IMR-90 (cell line): ENCODE data around the gene TLX1. TPM values are rescaled to one million over a fixed set of nuclear protein-coding genes. Genes with fewer than 3 reads are reported as not detected.

ENCODE experiments used
- ATAC-seq: fragments of 200-7000 bp; cut with Tn5 transposase; 2 replicates; pipeline ENCODE4 v1.9.1; 2020; ENCODE audit warnings: low read depth, mild to moderate bottlenecking, moderate library complexity
- BruUV-seq: library from RNA; stranded (reverse); fragments of 400-500 nt; replicated peaks from 2 replicates; lab custom pipeline; 2021; lab: Mats Ljungman, UMichigan
- CTCF ChIA-PET: fragments of 300-600 bp; formaldehyde crosslinking; extraction: SDS; loops from one replicate; lab custom pipeline; 2021; ENCODE audit warnings: antibody characterized with exemption; lab: Yijun Ruan, JAX
- POLR2A ChIA-PET: fragments of 300-600 bp; sonication (Branson Sonifier 250); formaldehyde crosslinking; loops from one replicate; lab custom pipeline; 2022; ENCODE audit warnings: antibody characterized with exemption; ENCODE audit not compliant: unreplicated experiment; lab: Charles Lee
- DNase-seq: peaks from one replicate; pipeline ENCODE4 v3.0.0; 2013
- H2AFZ ChIP-seq: replicated peaks from 2 replicates; pipeline ENCODE3; 2013; ENCODE audit warnings: low read length, mild to moderate bottlenecking; ENCODE audit not compliant: poor library complexity
- H2AK5ac ChIP-seq: 2 replicates; pipeline ENCODE4 v1.6.1; 2013; ENCODE audit warnings: low read depth, low read length, inconsistent platforms
- H2AK9ac ChIP-seq: replicated peaks from 2 replicates; pipeline ENCODE3; 2013; ENCODE audit warnings: mild to moderate bottlenecking, low read depth, low read length, moderate library complexity; ENCODE audit not compliant: poor library complexity
- H2BK120ac ChIP-seq: 2 replicates; pipeline ENCODE4 v1.6.1; 2013; ENCODE audit warnings: low read depth, low read length, inconsistent platforms
- H2BK15ac ChIP-seq: 3 replicates; pipeline ENCODE4 v1.6.1; 2013; ENCODE audit warnings: low read depth, low read length, inconsistent platforms
- H2BK20ac ChIP-seq: 2 replicates; pipeline ENCODE4 v1.6.1; 2013; ENCODE audit warnings: low read depth, mild to moderate bottlenecking, inconsistent platforms, low read length, moderate library complexity
- H2BK5ac ChIP-seq: 2 replicates; pipeline ENCODE4 v1.6.1; 2013; ENCODE audit warnings: mild to moderate bottlenecking, low read depth, low read length, inconsistent platforms; ENCODE audit not compliant: poor library complexity, severe bottlenecking
- H3K14ac ChIP-seq: replicated peaks from 2 replicates; pipeline ENCODE4 v1.6.1; 2013; ENCODE audit warnings: low read depth, low read length, inconsistent platforms
- H3K18ac ChIP-seq: 2 replicates; pipeline ENCODE4 v1.6.1; 2013; ENCODE audit warnings: low read depth, low read length, control low read depth
- H3K23ac ChIP-seq: 2 replicates; pipeline ENCODE4 v1.6.1; 2013; ENCODE audit warnings: low read depth, low read length, inconsistent platforms
- H3K27ac ChIP-seq: 2 replicates; pipeline ENCODE4 v1.5.1; 2013; ENCODE audit warnings: mild to moderate bottlenecking, control low read depth, low read length; ENCODE audit not compliant: insufficient read depth
- H3K27me3 ChIP-seq: 2 replicates; pipeline ENCODE4 v1.6.1; 2013; ENCODE audit warnings: low read length; ENCODE audit not compliant: control insufficient read depth, insufficient read depth
- H3K36me3 ChIP-seq: 2 replicates; pipeline ENCODE4 v1.6.1; 2013; ENCODE audit warnings: low read length, mixed read lengths; ENCODE audit not compliant: control insufficient read depth, insufficient read depth
- H3K4ac ChIP-seq: 2 replicates; pipeline ENCODE4 v1.6.1; 2013; ENCODE audit warnings: low read depth, low read length, inconsistent platforms
- H3K4me1 ChIP-seq: 2 replicates; pipeline ENCODE4 v1.6.1; 2013; ENCODE audit warnings: low read length, mixed read lengths; ENCODE audit not compliant: control insufficient read depth, insufficient read depth
- H3K4me2 ChIP-seq: 2 replicates; pipeline ENCODE4 v1.6.1; 2013; ENCODE audit warnings: low read depth, mild to moderate bottlenecking, control low read depth, low read length, moderate library complexity
- H3K4me3 ChIP-seq: 2 replicates; pipeline ENCODE4 v1.5.1; 2013; ENCODE audit warnings: low read depth, mild to moderate bottlenecking, control low read depth, low read length, moderate library complexity; ENCODE audit not compliant: insufficient read depth
- H3K56ac ChIP-seq: 2 replicates; pipeline ENCODE4 v1.6.1; 2013; ENCODE audit warnings: low read length, inconsistent platforms; ENCODE audit not compliant: insufficient read depth; ENCODE audit errors: extremely low read depth
- H3K79me1 ChIP-seq, 2 experiments: 2 replicates each; pipeline ENCODE4 v1.6.1; 2013; ENCODE audit warnings: low read length in 2 of 2, inconsistent platforms in 1 of 2, low read depth in 1 of 2
- H3K9ac ChIP-seq: 2 replicates; pipeline ENCODE4 v1.6.1; 2013; ENCODE audit warnings: low read depth, low read length, control low read depth
- H3K9me1 ChIP-seq: 2 replicates; pipeline ENCODE4 v1.6.1; 2013; ENCODE audit warnings: low read length, inconsistent platforms; ENCODE audit not compliant: insufficient read depth
- H3K9me3 ChIP-seq: 2 replicates; pipeline ENCODE4 v1.6.1; 2013; ENCODE audit warnings: low read length; ENCODE audit not compliant: control insufficient read depth, insufficient read depth
- H4K20me1 ChIP-seq: 2 replicates; pipeline ENCODE4 v1.6.1; 2013; ENCODE audit warnings: low read length, inconsistent platforms; ENCODE audit not compliant: insufficient read depth
- H4K5ac ChIP-seq: 2 replicates; pipeline ENCODE4 v1.6.1; 2013; ENCODE audit warnings: mild to moderate bottlenecking, low read depth, low read length, control low read depth
- H4K8ac ChIP-seq, 2 experiments: 2 replicates each; pipeline ENCODE4 v1.6.1; 2013; ENCODE audit warnings: low read depth in 2 of 2, low read length in 2 of 2, control low read depth in 1 of 2, inconsistent platforms in 1 of 2
- H4K91ac ChIP-seq: 2 replicates; pipeline ENCODE4 v1.6.1; 2013; ENCODE audit warnings: low read depth, low read length, inconsistent platforms; ENCODE audit not compliant: insufficient read depth
- FOS ChIP-seq: fragments of 150-350 bp; IDR thresholded peaks from 2 replicates; pipeline ENCODE4 v1.6.1; 2016; ENCODE audit warnings: low read depth, low read length
- MAFK ChIP-seq: IDR thresholded peaks from 2 replicates; pipeline ENCODE4 v1.6.1; 2012; ENCODE audit warnings: low read depth, low read length, improper control_type of control experiment
- MXI1 ChIP-seq: IDR thresholded peaks from 2 replicates; pipeline ENCODE4 v1.6.1; 2012; ENCODE audit warnings: low read depth, mild to moderate bottlenecking, low read length, moderate library complexity, borderline replicate concordance
- POLR2A ChIP-seq: IDR thresholded peaks from 2 replicates; pipeline ENCODE4 v1.6.1; 2012; ENCODE audit warnings: mild to moderate bottlenecking, low read depth, low read length
- SMC3 ChIP-seq: fragments of 150-350 bp; IDR thresholded peaks from 2 replicates; pipeline ENCODE4 v1.6.1; 2016; ENCODE audit warnings: low read depth, mild to moderate bottlenecking, antibody characterized with exemption, low read length, moderate library complexity
- WGBS, 2 experiments: methylation state at CpG; one replicate each; pipeline versions ENCODE4 v1.1.5 to v1.1.7; 2013; ENCODE audit warnings: missing lambda C conversion rate in 2 of 2; ENCODE audit not compliant: insufficient read length in 1 of 2; ENCODE audit errors: extremely low coverage in 2 of 2; 5-methylcytosine and 5-hydroxymethylcytosine counted together
- dilution Hi-C: fragments of 300-500 bp; cut with HindIII; formaldehyde crosslinking; loops from one replicate; pipeline ENCODE4 v1.14.3; 2018; ENCODE audit warnings: low sequenced_read_pairs; ENCODE audit not compliant: unreplicated experiment
- in situ Hi-C: fragments of 300-500 bp; cut with MboI; formaldehyde crosslinking; loops from 3 replicates; pipeline ENCODE4 v1.14.3; 2019; ENCODE audit warnings: low sequenced_read_pairs, inconsistent platforms, mixed read lengths
- intact Hi-C: fragments of 100-400 bp; cut with micrococcal nuclease; formaldehyde crosslinking; loops from 2 replicates; pipeline ENCODE4 v1.10.0; 2022
- polyA plus RNA-seq, 3 experiments: library from polyadenylated mRNA; depleted of rRNA; stranded (reverse); fragments of >200 nt; gene quantifications; 2 replicates each; pipeline ENCODE4 v1.2.3, GENCODE V29; 2012; ENCODE audit warnings: low replicate concordance in 1 of 3
- total RNA-seq: library from RNA; depleted of rRNA; stranded (reverse); fragments of >200 nt; gene quantifications from 2 replicates; pipeline ENCODE4 v1.2.3, GENCODE V29; 2012

TLX1 gene
- total and polyA plus RNA-seq, 2 of the 4 experiments (the other 2 are of a cell fraction): not detected

DNA sequence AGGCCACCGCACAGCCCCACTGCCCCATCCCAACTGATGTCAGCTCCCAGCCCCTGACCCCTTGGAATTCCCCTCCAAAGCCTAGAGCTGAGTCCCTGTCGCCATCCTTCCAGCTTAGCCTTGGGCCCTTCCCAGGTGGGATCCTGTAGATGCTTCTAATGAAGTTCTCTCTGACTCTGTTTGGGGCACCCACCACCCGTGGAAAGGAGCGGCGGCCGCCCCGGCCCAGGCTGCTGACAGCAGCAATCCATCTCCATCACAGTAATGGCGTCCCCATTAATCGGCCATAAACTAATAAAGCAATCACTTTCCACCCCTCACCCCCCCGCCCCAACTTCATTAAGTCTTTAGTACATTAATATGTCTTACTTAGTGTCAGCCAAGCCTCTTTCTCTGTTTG lies 43.7 kb upstream of the TLX1 start:
- Histone ChIP-seq H3K9me3 (no peaks in the 10 kb centered on the region), H2AK5ac (no peak overlapping the region), H2BK5ac (no peak overlapping the region), H3K4ac (no peak overlapping the region), H2BK120ac (no peak overlapping the region), H2AK9ac (no peak overlapping the region), H2BK15ac (no peak overlapping the region), H3K27ac (no peak overlapping the region), H3K18ac (no peak overlapping the region), H3K9me1 (no peaks in the 10 kb centered on the region), H3K36me3 (no peaks in the 10 kb centered on the region), H3K4me3 (no peak overlapping the region), H3K56ac (no peak overlapping the region), H4K20me1 (no peaks in the 10 kb centered on the region), H3K9ac (no peak overlapping the region), H2AFZ (no peak overlapping the region), H3K23ac (no peak overlapping the region), H4K8ac (no peak overlapping the region), H3K27me3 (peaks cover 77% of the 10 kb centered on the region), H3K79me1 (no peaks in the 10 kb centered on the region), H3K14ac (no peak overlapping the region), H2BK20ac (no peak overlapping the region), H3K4me2 (no peak overlapping the region), H4K91ac (no peak overlapping the region), H4K5ac (no peak overlapping the region), H3K4me1 (0 out of 2 replicates have a peak, but pooled peaks cover 2% of the 10 kb centered on the region)
- WGBS, 2 experiments: 72% methylated on average over 2 of the region's 10 CpGs; no CpG with 5 or more reads in 1 of the 2 experiments
- ATAC-seq: no peak
- intact Hi-C loops (no loop called here), dilution Hi-C loops (no loop called here), in situ Hi-C loops (no loop called here)
- BruUV-seq: no TSS peak
- no peak for TF ChIP-seq FOS
- no peak for TF ChIP-seq MAFK
- TF ChIP-seq MXI1: no peak
- no peak for TF ChIP-seq POLR2A
- TF ChIP-seq SMC3: no peak
- DNase-seq: no peak
- ChIA-PET CTCF (interaction anchor here (0.9 kb wide), 1 partner anchor 8 kb away, joined by 4 read pairs; no protein-coding TSS in a partner anchor), POLR2A (no interaction called here)
